ENCODE results near the gene ZBTB46.
"Not testable (repeated sequence)": the region's sequence is repeated elsewhere in the genome, so short reads cannot be mapped to it uniquely, and the experiment has no call there.

DNA sequence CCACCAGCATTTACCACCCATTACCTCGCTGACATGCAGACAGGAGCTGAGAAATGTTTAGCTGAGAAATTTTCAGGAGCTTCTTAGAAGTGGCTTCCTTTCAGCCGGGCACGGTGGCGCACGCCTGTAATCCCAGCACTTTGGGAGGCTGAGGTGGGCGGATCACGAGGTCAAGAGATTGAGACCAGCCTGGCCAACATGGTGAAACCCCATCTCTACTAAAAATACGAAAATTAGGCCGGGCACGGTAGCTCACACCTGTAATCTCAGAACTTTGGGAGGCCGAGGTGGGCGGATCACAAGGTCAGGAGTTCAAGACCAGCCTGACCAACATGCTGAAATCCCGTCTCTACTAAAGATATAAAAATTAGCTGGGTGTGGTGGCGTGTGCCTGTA lies 20.5 kb upstream of the ZBTB46 start:
- TF ChIP-seq, protein P1, sequence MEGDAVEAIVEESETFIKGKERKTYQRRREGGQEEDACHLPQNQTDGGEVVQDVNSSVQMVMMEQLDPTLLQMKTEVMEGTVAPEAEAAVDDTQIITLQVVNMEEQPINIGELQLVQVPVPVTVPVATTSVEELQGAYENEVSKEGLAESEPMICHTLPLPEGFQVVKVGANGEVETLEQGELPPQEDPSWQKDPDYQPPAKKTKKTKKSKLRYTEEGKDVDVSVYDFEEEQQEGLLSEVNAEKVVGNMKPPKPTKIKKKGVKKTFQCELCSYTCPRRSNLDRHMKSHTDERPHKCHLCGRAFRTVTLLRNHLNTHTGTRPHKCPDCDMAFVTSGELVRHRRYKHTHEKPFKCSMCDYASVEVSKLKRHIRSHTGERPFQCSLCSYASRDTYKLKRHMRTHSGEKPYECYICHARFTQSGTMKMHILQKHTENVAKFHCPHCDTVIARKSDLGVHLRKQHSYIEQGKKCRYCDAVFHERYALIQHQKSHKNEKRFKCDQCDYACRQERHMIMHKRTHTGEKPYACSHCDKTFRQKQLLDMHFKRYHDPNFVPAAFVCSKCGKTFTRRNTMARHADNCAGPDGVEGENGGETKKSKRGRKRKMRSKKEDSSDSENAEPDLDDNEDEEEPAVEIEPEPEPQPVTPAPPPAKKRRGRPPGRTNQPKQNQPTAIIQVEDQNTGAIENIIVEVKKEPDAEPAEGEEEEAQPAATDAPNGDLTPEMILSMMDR (conservative IDR thresholded peaks at IDR 0.05 in 1 of 2, IDR thresholded peaks at IDR 0.05 in 1 of 2; ENCODE audit: low read depth in 1 of 2, low read length in 2 of 2), result not testable (repeated sequence)
- not testable (repeated sequence) for TF ChIP-seq EZH2 (IDR thresholded peaks at IDR 0.05; ENCODE audit: low read length, missing control alignments)
